ENCODE data around the gene BANP. TPM values are rescaled to one million over a fixed set of nuclear protein-coding genes. Genes with fewer than 3 reads are reported as not detected.

The BANP gene
- total and polyA plus RNA-seq, 2 experiments from 2014 or later, result 22.8 to 23.8 TPM

DNA sequence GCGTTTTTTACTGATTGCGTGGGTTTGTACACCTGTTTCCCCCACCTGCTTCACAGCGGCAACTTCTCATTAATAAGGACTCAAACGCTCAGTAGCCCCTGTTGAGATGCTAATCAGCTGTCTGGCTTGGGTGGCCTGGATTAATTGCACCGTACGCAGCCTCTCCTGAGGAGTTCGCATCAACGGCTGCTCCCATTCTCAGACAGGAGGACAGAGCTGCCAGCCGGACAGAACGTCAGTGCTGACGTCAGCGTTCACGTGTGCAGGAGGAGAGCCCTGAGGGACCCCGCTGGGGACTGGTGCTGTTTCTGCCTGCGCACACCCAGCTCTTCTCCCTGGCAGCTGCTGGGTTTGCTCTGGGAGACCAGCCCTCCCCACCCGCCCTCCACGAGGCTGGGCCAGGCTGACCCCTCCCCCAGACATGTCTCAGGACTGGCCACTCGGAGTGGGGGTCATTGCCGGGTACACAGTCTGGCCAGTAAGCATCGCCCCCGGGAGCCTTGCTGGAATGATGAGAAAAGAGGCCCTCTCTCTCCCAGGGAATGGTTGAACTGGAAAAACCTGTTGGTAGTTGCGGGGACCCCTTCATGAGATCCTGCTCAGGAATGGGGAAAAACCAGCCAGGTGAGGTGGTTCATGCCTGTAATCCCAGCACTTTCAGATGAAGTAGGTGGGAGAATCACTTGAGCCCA lies 5.7 kb upstream of the BANP start:
- Histone ChIP-seq H3K9me3 (ENCODE audit: low read depth) (no peaks in the 10 kb centered on the region), H3K4me2 (peak overlapping the region; percentile 69)

DNA sequence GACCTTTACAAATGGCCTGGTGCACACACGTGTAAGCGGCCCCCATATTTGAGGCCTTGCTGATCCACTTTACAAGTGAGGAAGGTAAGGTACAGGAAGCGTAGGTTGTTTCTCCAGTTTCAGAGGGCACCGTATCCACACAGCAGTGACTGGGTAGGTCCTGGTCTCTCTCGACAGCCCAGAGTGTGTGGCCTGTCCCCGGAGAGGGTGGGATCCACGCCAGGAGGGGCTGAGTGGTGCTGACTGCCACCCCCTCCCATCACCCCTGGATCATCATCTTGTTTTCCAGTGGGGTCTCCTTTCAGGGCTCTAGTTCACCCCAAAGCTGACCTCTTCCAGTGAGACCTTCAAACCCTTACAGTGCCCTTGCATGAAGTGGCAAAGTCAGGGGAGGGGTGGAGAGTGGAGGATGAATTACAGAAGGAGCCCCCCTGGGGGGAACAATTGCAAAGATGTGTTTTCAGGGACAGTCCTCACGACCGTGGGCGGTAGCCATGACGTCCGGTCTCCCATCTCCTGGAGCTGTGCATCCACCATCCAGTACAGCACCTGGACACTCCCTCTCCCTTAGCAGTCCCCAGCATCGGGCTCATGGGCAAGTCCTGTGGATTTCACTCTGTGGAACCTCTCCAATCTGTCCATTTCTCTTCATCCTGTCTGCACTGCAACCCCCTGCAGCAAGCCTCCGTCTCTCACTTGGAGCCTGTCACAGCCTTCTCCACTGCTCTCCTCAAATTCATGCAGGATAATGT lies 4.5 kb upstream of the BANP start:
- Histone ChIP-seq H4K20me1 (ENCODE audit: insufficient read depth, poor library complexity, severe bottlenecking) (no peaks in the 10 kb centered on the region), H2AFZ (no peak overlapping the region), H3K9me2 (replicated peaks; ENCODE audit: insufficient read depth) (no peaks in the 10 kb centered on the region), H3K27me3 (no peaks in the 10 kb centered on the region), H3K27ac (peak overlapping the region; percentile 90), H3K4me2 (no peak overlapping the region), H3K9me3 (ENCODE audit: low read depth) (no peaks in the 10 kb centered on the region), H3K36me3 (replicated peaks; ENCODE audit: insufficient read depth, low read depth) (no peaks in the 10 kb centered on the region), H3K4me1 (ENCODE audit: insufficient read depth) (peaks cover 4% of the 10 kb centered on the region), H3K79me2 (peaks cover 2% of the 10 kb centered on the region), H3K4me3 (no peak overlapping the region)
- 90% methylated on average over 14 of the region's 14 CpGs for WGBS (ENCODE audit: low lambda C conversion rate, missing lambda C conversion rate)
- TF ChIP-seq EZH2phosphoT487 (IDR thresholded peaks at IDR 0.05; ENCODE audit: low read depth, severe bottlenecking, unreplicated experiment) (no peak), EZH2 (IDR thresholded peaks at IDR 0.05; ENCODE audit: borderline replicate concordance) (no peak)
- TF ChIP-seq, protein P1, sequence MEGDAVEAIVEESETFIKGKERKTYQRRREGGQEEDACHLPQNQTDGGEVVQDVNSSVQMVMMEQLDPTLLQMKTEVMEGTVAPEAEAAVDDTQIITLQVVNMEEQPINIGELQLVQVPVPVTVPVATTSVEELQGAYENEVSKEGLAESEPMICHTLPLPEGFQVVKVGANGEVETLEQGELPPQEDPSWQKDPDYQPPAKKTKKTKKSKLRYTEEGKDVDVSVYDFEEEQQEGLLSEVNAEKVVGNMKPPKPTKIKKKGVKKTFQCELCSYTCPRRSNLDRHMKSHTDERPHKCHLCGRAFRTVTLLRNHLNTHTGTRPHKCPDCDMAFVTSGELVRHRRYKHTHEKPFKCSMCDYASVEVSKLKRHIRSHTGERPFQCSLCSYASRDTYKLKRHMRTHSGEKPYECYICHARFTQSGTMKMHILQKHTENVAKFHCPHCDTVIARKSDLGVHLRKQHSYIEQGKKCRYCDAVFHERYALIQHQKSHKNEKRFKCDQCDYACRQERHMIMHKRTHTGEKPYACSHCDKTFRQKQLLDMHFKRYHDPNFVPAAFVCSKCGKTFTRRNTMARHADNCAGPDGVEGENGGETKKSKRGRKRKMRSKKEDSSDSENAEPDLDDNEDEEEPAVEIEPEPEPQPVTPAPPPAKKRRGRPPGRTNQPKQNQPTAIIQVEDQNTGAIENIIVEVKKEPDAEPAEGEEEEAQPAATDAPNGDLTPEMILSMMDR (IDR thresholded peaks at IDR 0.05; ENCODE audit: poor library complexity), result no peak
- DNase-seq (ENCODE audit: low spot score), result no peak

More for the DNA sequence above, 5.7 kb upstream of the BANP start:
- Histone ChIP-seq H3K36me3 (replicated peaks; ENCODE audit: insufficient read depth, low read depth) (no peaks in the 10 kb centered on the region), H4K20me1 (ENCODE audit: insufficient read depth, poor library complexity, severe bottlenecking) (no peaks in the 10 kb centered on the region), H3K27me3 (no peaks in the 10 kb centered on the region), H3K79me2 (no peaks in the 10 kb centered on the region), H3K4me3 (no peak overlapping the region), H3K9me2 (replicated peaks; ENCODE audit: insufficient read depth) (no peaks in the 10 kb centered on the region), H2AFZ (peak overlapping the region; percentile 9), H3K4me1 (ENCODE audit: insufficient read depth) (peaks cover 4% of the 10 kb centered on the region), H3K27ac (peak overlapping the region; percentile 90)
- 34% methylated on average over 22 of the region's 22 CpGs for WGBS (ENCODE audit: low lambda C conversion rate, missing lambda C conversion rate)
- no peak for TF ChIP-seq EZH2phosphoT487 (IDR thresholded peaks at IDR 0.05; ENCODE audit: low read depth, severe bottlenecking, unreplicated experiment)
- no peak for TF ChIP-seq EZH2 (IDR thresholded peaks at IDR 0.05; ENCODE audit: borderline replicate concordance)
- TF ChIP-seq, protein P1 (IDR thresholded peaks at IDR 0.05; ENCODE audit: poor library complexity), result no peak
- peak; percentile 91 for DNase-seq (ENCODE audit: low spot score)

DNA sequence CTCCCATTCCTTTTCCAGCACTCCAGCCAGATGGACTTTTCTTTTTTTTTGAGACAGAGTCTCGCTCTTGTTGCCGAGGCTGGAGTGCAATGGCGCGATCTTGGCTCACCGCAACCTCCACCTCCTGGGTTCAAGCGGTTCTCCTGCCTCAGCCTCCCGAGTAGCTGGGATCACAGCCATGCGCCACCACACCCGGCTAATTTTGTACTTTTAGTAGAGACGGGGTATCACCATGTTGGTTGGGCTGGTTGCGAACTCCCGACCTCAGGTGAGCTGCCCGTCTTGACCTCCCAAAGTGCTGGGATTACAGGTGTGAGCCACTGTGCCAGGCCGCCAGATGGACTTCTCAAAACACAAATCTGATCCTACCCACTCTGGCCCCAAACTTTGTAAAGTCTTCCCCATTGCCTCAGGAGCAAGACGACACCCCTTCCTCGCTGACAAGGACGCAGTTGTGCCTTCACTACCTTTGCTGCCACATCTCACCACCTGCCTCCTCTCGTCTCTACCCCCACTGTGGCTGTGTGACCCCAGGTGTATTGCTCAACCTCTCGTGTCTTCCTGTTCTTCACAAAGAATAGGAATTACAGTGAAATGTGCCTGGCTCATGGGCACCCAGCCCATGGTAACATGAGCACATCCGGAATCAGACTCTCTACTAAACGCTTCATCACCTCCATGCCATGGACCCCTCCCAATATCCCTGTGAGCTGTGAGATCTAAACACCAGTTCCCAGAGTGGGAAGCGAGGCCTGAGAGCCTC lies 3.7 kb upstream of the BANP start:
- WGBS (ENCODE audit: low lambda C conversion rate, missing lambda C conversion rate), result 93% methylated on average over 22 of the region's 22 CpGs
- H3K79me2 ChIP-seq, result peaks cover 10% of the 10 kb centered on the region
- H3K4me1 ChIP-seq (ENCODE audit: insufficient read depth), result peaks cover 5% of the 10 kb centered on the region
- no peak overlapping the region for H3K4me2 ChIP-seq
- peak overlapping the region; percentile 69 for H3K27ac ChIP-seq
- H3K9me3 ChIP-seq (ENCODE audit: low read depth), result no peaks in the 10 kb centered on the region
- DNase-seq (ENCODE audit: low spot score), result no peak
- TF ChIP-seq, protein P1 (IDR thresholded peaks at IDR 0.05; ENCODE audit: poor library complexity), result no peak
- TF ChIP-seq EZH2 (IDR thresholded peaks at IDR 0.05; ENCODE audit: borderline replicate concordance), result no peak
- TF ChIP-seq EZH2phosphoT487 (IDR thresholded peaks at IDR 0.05; ENCODE audit: low read depth, severe bottlenecking, unreplicated experiment), result no peak
- no peak overlapping the region for H2AFZ ChIP-seq
- H3K36me3 ChIP-seq (replicated peaks; ENCODE audit: insufficient read depth, low read depth), result no peaks in the 10 kb centered on the region
- H3K27me3 ChIP-seq, result no peaks in the 10 kb centered on the region
- no peaks in the 10 kb centered on the region for H4K20me1 ChIP-seq (ENCODE audit: insufficient read depth, poor library complexity, severe bottlenecking)
- H3K9me2 ChIP-seq (replicated peaks; ENCODE audit: insufficient read depth), result no peaks in the 10 kb centered on the region
- H3K4me3 ChIP-seq, result no peak overlapping the region
